NCI-H748 treated with DMSO at 0.1 percent for 48 hours (cell line): ENCODE data around the gene MAGI1.

Source experiments
- DNase-seq: peaks from one replicate; lab custom pipeline; 2025; lab: John Stamatoyannopoulos, UW

Gene MAGI1

DNA sequence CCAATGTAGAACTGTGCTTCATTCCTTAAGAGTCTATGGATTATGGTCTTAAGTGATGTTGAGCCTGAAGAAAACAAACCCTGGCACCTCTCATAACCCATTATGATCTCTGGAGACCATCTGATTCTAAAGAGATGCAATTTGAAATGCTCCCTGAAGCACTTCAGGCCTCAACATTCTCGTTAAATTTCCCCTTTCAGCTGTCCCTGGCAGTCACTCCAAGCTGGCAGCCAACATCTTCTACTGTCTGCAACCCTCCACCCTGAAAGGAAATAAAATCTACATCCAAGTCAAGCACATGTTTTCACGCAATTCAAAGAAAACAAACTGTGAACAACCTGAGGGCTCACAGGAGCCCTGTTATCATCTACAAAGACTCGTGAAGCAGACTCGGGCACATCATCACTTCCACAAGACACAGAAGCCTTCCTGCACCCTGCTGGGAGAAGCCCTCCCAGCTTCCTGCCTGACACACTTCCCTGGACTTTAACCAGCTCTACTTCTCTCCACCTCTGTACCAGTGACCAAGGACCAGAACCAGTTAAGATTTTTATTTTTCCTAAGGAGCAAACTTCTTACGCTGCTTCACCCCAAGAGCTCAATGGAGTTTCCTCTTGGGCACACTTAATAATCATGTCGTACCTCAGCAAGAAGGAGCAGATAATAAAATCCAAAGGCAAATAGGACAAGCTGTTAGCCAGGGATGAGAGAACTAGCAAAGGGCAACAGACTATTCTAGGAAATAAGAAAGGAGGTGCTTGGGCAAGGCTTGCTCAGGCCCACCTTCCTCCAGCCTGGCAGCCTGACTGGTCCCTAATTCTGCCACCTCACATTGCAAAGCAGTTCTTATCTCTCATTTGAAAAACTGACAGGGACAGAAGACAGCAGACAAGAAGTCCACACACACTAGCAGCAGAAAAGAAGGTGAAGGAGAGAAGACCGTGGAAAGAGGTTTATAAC lies 67.1 kb downstream of the MAGI1 start:
- DNase-seq = no peak

DNA sequence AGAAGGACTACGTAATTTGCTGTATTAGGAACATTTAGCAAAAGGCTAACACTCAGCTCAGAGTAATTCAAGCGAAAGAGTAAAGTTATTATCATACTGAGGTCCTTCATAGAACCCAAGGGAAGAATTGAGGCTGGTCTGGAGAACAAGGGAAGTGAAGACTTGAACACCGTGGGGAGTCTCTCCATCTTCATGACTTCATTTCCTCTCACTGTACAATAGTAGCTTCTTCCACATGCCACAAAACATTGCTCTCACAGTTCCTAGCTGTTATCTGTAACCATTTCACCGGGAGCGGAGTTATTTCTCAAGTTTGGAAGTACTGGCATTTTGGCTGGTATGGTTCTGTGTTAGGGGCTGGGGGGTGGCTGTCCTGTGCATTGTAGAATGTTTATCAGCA lies 69.7 kb downstream of the MAGI1 start:
- DNase-seq = no peak

DNA sequence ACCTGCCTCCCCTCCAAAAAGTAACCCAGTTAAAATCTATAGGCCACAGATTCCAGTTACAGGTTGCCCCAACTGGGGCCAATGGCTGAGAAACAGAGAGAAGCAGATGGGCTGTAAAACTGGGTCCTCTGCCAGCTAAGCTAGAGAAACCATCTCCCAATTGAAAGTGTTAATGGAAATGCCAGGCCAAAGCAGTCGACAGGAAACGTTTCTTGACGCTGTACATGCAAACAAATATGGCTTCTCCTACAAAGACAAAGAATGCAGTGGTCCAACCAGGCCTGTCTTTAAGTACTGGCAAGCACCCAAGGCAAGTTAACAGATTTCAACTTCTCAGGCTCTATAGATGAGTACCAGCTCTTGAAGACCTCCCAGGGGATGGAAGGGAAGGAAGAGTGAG lies 71.3 kb downstream of the MAGI1 start:
- DNase-seq = no peak

DNA sequence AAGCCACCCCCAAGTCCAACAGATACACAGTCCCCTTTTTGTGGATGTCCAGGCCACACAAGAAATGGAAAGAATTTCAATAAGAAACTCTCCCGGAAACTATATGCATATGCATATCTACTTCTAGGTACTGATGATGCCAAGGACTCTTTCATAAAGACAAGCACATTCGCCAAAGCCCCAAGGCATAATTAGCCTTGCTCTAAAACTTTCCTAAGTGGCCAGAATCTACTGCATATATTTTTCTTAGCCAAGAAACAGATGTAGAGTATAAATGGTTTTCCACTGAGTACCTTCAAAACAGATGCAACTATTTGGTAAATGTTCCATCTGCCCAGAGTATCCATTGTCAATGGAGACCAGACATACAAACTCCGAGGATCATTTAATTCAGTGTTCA lies 73.9 kb downstream of the MAGI1 start:
- DNase-seq = no peak

DNA sequence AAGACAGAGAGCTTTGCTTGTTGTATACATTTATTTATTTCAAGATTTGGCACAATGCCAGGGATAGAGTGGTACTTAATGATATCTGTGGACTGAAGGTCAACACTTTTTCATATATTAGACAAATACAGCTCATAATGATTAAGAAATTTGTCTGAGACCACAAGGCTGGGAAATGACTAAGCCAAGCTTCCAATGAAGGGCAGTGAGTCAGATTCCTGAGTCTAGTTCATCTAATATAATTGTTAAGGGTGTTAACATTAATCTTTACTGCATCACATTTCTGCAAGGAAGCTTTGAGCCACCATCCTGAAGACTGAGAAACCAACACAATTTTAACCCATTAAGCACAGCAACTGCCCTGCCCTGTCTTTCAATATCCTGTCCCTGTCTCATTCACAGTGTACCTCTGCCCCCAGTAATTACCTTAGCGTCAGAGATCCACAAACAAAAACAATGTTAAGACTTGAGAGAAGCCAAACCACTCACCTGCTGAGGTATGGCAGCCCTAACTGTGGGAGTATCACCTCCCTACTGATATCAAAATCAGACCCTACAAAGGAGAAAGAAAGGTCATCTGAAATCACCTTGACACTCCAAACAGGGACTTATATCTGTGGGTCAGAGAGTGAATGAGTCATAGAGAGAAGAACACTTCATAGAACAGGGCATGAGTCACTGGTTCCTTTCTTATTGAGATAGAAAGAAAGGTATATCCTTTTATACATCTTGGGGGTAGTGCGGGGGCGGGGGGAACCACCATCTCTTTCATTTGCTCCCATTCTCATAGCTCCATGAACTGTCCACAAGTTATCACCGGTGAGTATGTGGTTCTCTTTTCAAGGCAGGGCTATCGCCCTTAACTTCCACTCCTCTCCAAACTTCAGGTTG lies 74.7 kb downstream of the MAGI1 start:
- no peak for DNase-seq

DNA sequence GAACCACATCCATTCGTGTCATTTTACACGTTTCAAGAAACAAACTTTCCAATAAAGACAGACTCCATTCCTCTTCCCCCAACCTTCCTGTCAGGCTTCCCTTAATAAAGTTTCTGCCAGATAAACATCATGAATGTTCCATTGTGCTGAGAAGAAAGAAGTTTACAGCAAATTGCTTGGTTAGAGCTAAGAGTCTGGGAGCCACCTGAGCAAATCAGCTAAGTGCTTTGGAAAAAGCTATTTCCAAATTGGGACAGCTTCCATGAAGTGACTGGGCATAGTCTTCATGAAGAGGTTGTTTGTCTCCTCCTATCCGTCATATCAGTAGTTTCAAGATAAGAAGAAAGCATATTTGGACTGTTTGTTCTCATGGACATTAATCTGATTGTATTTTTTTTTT lies 77.0 kb downstream of the MAGI1 start:
- no peak for DNase-seq

DNA sequence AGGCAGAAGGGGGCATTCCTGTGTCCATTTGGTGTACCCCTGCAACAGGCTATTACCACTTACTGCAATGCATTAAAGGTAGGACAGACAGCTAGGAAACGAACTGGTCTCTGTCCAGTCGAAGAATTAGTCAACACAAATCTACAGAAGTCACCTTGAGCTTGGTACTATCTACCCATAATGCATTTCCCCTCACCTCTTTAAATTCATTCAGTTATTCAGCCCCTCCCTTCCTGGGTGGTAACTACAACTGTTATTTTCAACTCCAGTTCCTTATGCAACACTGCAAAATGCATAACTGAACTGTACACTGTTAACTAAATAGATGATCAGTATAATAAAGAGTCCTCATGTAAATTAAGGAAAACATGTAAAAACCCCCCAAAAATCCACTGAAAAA lies 77.6 kb downstream of the MAGI1 start:
- no peak for DNase-seq

DNA sequence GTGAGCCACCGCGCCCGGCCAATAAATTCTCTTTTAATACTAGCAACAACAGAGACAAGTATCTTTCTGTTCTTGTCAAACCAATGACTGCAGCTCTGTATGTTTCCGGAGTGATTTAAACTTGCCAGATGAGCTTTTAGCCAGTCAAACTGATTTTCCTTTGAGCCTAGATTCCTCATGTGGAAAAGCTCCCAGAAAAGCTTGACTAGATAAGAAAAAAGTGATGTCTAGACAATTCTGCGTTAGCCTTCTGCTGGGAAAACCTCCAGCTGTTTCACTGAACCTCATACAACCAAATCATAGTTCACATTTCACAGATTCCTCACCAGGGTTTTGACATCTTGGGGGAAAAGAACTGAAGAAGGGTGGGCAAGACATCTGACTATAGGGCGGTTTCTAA lies 78.6 kb downstream of the MAGI1 start:
- no peak for DNase-seq

DNA sequence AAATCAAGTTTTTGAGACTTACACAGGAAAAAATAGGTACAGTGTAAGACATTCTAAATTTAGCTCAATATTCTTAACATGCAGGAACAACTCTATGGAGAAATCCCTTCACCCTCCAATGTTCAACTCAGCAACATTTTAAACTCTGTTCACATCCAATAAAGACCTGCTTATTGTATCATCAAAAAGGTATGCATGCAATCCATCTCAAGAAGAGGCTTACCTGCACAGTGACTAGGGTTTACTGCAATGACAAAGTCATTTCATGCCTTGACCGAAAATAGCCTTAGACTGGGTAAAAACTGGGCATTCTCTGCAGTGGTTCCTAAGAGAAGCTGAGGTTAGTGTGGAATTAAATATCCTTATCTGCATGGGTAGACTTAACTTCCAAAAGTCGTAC lies 80.5 kb downstream of the MAGI1 start:
- DNase-seq = no peak

DNA sequence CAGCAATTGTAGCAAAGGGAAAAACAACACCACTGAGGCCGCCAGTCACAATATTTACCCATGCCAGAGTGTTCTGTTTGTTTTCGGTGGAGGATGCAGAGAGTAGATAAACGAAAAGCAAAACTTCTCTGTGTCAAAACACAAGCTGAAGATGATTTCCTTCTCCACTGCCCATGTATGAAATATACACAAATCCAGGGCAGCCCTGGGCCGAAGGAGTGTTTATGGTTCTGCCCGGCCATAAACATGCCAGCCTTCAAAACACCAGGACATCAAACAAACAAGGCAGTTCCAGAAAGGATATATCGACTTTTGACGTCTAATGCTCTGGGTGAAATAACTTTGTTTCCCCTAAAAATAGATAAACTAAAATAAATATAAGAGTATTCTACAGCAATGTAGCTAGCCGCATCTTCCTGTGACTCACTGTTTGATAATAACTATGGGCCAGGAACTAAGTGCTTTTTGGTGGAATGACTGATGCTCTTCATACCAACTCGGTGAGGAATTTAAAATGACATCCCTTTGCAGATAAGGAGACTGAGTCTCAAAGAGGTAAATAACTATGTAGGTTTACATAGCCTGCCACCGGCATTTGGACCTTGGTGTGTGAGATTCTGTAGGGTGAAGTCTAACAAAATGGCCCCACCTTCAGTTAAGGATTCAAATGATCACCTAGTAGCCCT lies 82.8 kb downstream of the MAGI1 start:
- DNase-seq = no peak

DNA sequence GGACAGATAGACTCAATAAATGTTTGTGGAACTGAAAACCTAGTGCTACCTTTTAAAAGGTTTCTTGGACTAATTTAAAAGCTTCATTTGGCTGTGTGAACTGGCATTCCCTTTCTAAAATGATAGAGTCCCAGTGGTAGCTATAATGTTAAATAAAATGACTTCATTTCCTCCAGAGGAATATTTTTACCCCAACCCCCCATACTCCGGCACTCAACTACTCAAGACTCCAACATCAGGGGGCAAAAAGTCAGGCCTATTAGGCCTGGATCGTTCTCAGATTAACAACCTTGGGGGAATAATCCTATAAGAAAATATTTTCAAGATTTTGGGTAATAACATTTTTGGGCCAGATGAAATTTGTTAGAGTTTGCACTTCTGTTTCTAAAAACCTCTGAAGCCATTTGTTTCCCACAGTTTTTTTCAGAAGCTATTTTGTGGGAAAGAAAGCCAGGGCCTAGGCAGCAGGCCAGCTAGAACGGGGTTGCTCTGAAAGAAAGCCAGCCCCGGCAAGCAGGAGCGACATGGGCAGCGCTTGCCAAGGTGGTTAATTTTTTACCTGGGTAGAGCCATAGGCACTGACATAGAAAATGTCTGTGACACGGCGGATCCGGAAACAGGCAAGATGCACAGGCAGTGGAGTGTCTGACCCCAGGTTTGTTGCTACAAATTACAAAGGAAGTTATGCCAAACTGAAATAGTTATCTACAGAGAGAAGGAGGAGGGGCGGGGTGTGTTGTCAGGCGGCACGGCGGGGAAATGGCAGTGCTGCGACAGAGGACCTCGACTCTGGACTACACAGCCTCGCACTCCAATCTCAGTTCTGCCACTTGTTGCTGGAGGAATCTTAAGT lies 84.6 kb downstream of the MAGI1 start:
- no peak for DNase-seq

DNA sequence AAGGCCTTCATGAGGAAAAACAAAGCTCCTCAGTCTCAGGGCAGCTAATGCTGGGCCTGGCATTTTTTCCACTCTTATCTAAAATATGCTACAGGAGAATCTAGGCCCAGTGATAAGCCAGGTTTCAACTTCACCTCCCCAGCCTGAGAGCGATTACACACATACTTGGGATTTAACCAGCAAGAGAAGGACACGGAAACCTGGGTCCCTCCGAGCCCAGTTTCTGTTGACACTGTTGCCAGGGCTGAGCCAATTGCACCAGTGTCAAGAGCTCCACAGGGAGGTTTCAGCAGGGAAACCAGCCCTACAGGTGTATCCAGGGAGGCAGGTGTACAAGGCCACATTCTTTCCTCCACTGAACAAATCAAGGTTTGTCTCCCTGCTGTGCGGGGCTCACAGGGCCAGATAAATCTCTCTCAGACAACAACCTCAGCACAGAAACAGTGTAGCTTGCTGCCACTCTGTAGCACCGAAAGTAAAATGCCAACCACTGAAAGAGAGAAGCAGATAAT lies 85.4 kb downstream of the MAGI1 start:
- DNase-seq = peak; percentile 63

DNA sequence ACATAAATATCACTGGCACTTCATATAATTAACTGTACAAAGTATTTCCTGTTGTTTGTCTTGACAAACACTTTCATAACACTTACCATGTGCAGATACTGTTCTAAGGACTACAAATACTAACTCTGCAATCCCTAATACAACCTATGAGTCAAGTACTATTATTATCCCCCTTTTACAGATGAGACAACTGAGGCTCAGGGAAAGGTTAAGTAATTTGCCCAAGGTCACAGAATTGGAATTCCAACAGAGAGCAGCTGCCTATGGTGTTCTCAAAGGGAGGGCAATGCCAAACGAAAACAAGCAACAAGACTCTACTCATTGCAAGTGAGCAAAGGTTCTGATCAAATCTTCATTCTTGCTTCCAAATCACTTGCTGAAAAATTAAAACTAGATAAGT lies 85.9 kb downstream of the MAGI1 start:
- no peak for DNase-seq

DNA sequence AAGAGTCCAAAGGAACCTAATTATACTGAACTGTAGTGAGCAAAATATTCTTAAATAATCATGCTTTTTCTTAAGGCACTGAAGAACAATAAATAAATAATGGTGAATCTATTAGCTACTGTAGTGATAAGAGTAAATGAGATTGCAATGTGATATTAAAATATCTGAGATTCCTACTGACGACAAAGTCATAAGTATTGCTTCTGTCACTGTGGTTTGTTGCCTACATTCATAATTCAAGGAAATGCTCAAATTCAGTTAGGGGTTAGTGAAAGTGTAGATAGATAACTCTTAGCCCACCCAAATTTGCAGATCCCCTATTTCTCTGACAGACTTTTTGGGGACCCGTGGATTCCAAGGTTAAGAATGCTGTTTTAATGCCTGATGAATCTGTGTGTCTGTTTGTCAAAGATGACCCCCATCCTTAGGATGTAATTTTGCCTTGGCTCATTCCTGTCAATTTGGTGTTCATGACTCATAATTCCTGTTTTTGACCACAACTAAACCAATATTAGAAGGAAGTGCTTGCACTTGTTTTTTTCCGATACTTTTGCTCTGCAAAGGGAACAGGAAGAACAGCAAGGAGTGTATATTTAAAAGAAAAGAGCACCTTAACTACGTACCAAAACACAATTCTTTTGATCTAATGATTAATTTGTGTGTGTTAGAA lies 86.7 kb downstream of the MAGI1 start:
- no peak for DNase-seq

DNA sequence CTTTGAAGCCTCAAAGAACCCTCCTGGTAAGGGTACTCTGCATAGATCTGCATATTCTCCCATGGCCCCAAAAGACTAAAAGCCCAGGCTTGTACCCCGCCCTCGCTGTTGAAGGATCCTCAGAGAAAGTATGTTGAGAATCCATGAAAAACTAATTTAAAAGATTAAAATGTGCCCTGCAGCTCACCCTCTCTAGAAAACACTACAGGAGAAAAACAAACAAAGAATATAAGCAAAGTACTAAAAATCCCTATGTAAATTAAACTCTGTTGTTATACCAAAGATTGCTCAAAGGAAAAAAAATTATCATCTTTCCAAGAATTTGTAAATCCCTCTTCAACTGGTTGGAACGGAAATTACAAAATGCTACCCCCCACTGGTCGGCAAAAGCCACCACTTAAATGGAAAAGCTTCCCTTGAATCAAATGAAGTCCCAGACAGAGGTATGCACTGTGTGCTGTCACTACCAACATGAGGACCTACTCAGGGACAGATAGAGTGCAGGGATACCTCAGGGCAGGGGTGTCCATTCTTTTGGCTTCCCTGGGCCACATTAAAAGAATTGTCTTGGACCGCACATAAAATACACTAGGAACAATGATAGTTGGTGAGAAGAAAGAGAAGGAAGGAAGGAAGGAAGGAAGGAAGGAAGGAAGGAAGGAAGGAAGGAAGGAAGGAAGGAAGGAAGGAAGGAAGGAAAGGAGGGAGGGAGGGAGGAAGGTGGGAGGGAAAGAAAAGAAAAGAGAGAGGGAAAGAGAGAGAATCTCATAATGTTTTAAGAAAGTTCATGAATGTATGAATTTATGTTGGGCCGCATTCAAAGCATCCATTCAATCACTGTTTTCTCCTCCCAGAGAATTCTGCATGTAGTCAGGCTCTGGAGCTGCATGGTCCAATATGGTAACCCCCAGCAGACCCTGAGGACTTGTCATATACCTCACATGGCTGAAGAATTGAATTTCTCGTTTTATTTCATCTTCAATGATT lies 88.1 kb downstream of the MAGI1 start:
- no peak for DNase-seq

DNA sequence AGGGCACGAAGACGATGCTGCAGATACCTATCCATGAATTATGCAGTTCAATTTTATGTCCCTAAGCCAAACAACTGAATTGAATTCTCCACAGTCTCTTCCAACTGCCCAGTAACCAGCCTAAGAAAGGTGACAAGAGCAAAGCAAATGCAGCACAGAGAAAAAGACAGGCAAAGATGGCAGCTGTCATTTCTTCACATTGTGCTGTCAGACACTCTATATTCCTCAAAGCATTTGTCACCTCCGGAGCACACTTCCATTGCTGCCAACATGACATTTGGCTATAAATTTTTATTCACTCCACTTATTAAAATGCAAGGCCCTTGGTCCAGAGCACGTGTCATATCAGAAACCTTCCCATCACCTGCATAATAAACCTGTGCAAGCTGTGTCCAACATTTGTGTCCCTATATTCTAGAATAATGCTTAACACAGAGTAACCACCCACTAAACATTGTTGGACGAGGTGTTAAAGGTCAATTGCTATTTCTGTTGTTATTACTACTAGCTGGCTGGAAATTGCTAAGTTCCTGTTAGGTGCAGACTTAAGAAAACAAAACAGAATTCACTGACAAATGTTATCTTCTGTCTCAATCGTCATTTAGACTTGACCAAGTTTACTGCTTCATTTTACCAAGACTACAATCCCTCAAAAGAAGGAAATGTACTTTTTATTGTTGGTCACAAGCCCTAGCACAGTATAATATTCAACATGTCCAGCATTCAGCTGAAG lies 89.7 kb downstream of the MAGI1 start:
- DNase-seq = no peak

DNA sequence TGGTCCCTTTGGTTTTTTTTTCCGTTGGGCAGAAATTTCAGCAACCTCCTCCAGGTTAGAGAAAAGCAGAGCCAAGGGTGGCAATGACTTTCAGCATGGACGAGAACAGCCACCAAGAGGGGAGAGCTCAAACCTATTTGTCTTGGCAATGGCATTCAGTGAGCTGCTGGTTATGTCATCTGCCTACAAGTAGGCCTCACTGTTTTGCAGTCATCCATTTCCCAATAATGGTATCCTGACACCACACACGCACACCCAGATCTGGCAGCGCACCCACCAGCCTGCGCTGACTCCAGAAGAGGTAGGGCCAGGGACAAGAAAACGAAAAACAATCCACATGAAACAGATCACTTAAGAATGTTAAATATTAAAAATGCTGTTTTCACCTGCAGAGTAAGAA lies 92.3 kb downstream of the MAGI1 start:
- no peak for DNase-seq

DNA sequence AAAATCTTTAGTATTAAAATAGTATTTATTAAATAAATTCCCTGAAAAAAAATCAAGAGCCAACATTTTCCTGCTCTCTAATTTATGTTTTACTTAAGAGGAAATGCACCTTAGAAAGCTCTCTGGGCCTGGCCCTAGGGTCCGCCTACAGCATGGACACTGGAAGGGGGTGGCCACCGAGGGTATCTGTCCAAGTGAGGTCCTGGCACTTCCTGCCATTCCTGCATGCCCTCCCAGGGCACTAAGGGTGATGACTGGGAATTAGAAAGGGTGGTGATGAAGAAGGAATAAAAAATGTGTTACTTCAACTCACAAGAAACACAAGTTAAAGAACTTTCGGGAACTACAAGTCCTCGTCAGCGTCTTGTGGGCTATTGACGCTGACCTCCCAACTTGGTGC lies 92.8 kb downstream of the MAGI1 start:
- DNase-seq = no peak

DNA sequence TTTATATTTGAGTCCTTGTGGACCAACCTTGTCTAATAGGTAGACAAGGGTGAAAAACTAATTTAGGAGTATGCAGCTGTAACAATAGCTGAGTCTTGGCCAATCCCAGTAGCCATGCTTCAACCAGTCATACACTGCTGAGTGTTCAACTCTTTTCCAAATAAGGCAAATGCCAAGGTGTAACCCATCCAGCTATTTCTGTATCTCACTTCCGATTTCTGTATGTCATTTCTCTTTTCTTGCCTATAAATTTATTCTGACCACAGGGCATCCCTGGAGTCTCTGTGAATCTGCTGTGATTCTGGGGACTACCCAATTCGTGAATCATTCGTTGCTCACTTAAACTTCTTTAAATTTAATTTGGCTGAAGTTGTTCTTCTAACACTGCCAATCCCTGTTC lies 93.2 kb downstream of the MAGI1 start:
- no peak for DNase-seq
